ENCODE data around the gene RLIM. TPM values are rescaled to one million over a fixed set of nuclear protein-coding genes. Genes with fewer than 3 reads are reported as not detected.

RLIM gene
- polyA plus RNA-seq, 1 donor (not counting 4 experiments of a cell fraction or from before 2014, with no cell fraction given): 23.8 TPM

DNA sequence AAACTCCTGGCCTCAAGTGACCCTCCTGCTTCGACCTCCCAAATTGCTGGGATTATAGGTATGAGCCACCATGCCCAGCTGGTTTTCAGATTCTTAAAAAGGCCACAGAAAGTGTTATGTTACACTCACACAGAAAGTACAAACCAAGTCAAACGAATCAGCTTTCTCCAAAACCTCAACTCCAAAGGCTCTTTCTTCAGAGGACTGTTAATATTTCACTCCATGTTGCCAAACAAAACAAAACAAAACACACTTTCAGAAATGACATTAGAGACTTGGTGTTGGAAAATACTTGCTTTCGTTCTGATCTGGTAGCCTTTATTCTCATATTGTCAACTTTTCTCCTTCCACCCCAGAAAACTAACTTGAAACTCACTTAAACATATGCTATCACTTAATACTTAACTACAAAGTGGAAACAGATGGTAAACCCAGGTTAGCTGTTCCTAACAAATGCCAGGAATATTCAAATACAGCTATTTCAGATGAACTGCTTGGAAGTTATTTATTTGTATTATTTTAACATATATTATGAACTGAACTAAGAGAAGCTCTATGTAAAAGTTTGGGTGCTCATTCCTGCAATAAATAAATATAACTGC is 34.7 kb downstream of the RLIM start:
- TF ChIP-seq CTCF (optimal IDR thresholded peaks at IDR 0.05 in 1 of 3, IDR thresholded peaks at IDR 0.05 in 1 of 3, conservative IDR thresholded peaks at IDR 0.05 in 1 of 3; ENCODE audit: extremely low read depth in 1 of 3, insufficient read depth in 2 of 3, low read length in 3 of 3) (no peak), EZH2 (IDR thresholded peaks at IDR 0.05; ENCODE audit: low read length) (no peak)
- Histone ChIP-seq H3K9ac (ENCODE audit: control insufficient read depth, extremely low read depth, insufficient read depth, low read length) (no peak overlapping the region), H3K27ac (ENCODE audit: control insufficient read depth, insufficient read depth, low read length) (no peak overlapping the region), H4K20me1 (ENCODE audit: control insufficient read depth, extremely low read depth, insufficient read depth, low read length) (no peaks in the 10 kb centered on the region), H2AFZ (ENCODE audit: control insufficient read depth, low read length) (no peak overlapping the region), H3K79me2 (ENCODE audit: control insufficient read depth, insufficient read depth, low read length) (no peaks in the 10 kb centered on the region), H3K27me3 (ENCODE audit: control insufficient read depth, extremely low read depth, insufficient read depth, low read length) (no peaks in the 10 kb centered on the region), H3K4me3 (ENCODE audit: control insufficient read depth in 2 of 3, extremely low read depth in 1 of 3, insufficient read depth in 2 of 3, low read depth in 1 of 3, low read length in 3 of 3) (no peak overlapping the region), H3K36me3 (ENCODE audit: control insufficient read depth in 2 of 2, extremely low read depth in 1 of 2, insufficient read depth in 2 of 2, low read length in 2 of 2) (no peaks in the 10 kb centered on the region), H3K9me1 (ENCODE audit: control insufficient read depth, extremely low read depth, insufficient read depth, low read length) (no peaks in the 10 kb centered on the region), H3K4me1 (ENCODE audit: control insufficient read depth, extremely low read depth, insufficient read depth, low read length) (no peaks in the 10 kb centered on the region), H3K4me2 (ENCODE audit: control insufficient read depth, extremely low read depth, insufficient read depth, low read depth, low read length) (no peak overlapping the region), H3K9me3 (ENCODE audit: control insufficient read depth, low read depth, low read length) (no peaks in the 10 kb centered on the region)
- dilution Hi-C loops (cut with MboI; ENCODE audit: extremely low pct_ligation_motif_present, low sequenced_read_pairs): no loop called here
- DNase-seq (ENCODE audit: low read depth, low spot score) (no peak), FAIRE-seq (no peak)

DNA sequence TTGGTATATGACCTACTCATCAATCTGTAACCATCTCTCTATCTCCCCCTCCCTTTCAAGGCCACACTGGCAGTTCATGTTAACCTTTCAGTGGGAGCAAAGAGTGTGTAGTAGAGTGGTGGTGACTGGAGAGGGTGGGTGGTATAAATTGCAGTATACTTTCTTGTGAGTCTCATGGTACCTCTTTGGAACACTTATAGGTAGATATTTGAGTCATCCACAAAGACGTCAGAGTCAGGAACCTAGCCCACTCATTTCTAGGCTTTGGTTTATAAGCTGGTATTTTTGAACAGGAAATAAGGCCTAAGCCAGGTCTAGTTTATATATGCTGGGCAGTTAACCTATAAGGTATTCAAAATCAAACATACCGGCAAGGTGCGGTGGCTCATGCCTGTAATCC is 36.3 kb downstream of the RLIM start:
- no peaks in the 10 kb centered on the region for H3K9me1 ChIP-seq (ENCODE audit: control insufficient read depth, extremely low read depth, insufficient read depth, low read length)
- DNase-seq (ENCODE audit: low read depth, low spot score): no peak
- dilution Hi-C loops (cut with MboI; ENCODE audit: extremely low pct_ligation_motif_present, low sequenced_read_pairs): no loop called here
- H2AFZ ChIP-seq (ENCODE audit: control insufficient read depth, low read length): no peak overlapping the region
- no peak overlapping the region for H3K4me3 ChIP-seq (ENCODE audit: control insufficient read depth in 2 of 3, extremely low read depth in 1 of 3, insufficient read depth in 2 of 3, low read depth in 1 of 3, low read length in 3 of 3)
- no peaks in the 10 kb centered on the region for H3K27me3 ChIP-seq (ENCODE audit: control insufficient read depth, extremely low read depth, insufficient read depth, low read length)
- H3K9me3 ChIP-seq (ENCODE audit: control insufficient read depth, low read depth, low read length): no peaks in the 10 kb centered on the region
- no peaks in the 10 kb centered on the region for H3K4me1 ChIP-seq (ENCODE audit: control insufficient read depth, extremely low read depth, insufficient read depth, low read length)
- no peak for FAIRE-seq
- H3K79me2 ChIP-seq (ENCODE audit: control insufficient read depth, insufficient read depth, low read length): no peaks in the 10 kb centered on the region
- no peak overlapping the region for H3K27ac ChIP-seq (ENCODE audit: control insufficient read depth, insufficient read depth, low read length)
- no peaks in the 10 kb centered on the region for H3K36me3 ChIP-seq (ENCODE audit: control insufficient read depth in 2 of 2, extremely low read depth in 1 of 2, insufficient read depth in 2 of 2, low read length in 2 of 2)
- no peak overlapping the region for H3K4me2 ChIP-seq (ENCODE audit: control insufficient read depth, extremely low read depth, insufficient read depth, low read depth, low read length)
- no peaks in the 10 kb centered on the region for H4K20me1 ChIP-seq (ENCODE audit: control insufficient read depth, extremely low read depth, insufficient read depth, low read length)
- H3K9ac ChIP-seq (ENCODE audit: control insufficient read depth, extremely low read depth, insufficient read depth, low read length): no peak overlapping the region
- no peak for TF ChIP-seq CTCF (optimal IDR thresholded peaks at IDR 0.05 in 1 of 3, IDR thresholded peaks at IDR 0.05 in 1 of 3, conservative IDR thresholded peaks at IDR 0.05 in 1 of 3; ENCODE audit: extremely low read depth in 1 of 3, insufficient read depth in 2 of 3, low read length in 3 of 3)
- TF ChIP-seq EZH2 (IDR thresholded peaks at IDR 0.05; ENCODE audit: low read length): no peak

All from keratinocyte (primary cell).